K562 (cell line): ENCODE results near the gene AKT1. TPM values are rescaled to one million over a fixed set of nuclear protein-coding genes. Genes with fewer than 3 reads are reported as not detected.
A peak's percentile ranks its signal among the peaks of the same experiment; 100 is the strongest.

Experiments
- ATAC-seq: fragments of 200-7000 bp; cut with Tn5 transposase; 3 replicates; pipeline ENCODE4 v1.9.1; 2020; ENCODE audit warnings: moderate library complexity
- BruUV-seq: library from RNA; stranded (reverse); fragments of 400-500 nt; replicated peaks from 2 replicates; lab custom pipeline; 2021; lab: Mats Ljungman, UMichigan
- CTCF ChIA-PET: fragments of 300-600 bp; formaldehyde crosslinking; extraction: SDS; loops from one replicate; lab custom pipeline; 2021; ENCODE audit warnings: low intra/inter-chr PET ratio; lab: Yijun Ruan, JAX
- POLR2A ChIA-PET: fragments of 300-600, 350-650 bp; sonication (Branson Sonifier 250); formaldehyde crosslinking; extraction: SDS; loops from one replicate; lab custom pipeline; 2021; ENCODE audit warnings: antibody characterized with exemption, inconsistent platforms; lab: Yijun Ruan, JAX
- DNase-seq, 4 experiments: peaks; one replicate each; pipeline versions ENCODE4 v3.0.0 to v3.0.0-alpha.2; 2011 to 2018; ENCODE audit warnings: low spot score in 3 of 4, mixed read lengths in 3 of 4; ENCODE audit errors: extremely low read depth in 1 of 4
- FAIRE-seq: peaks from 2 replicates; lab custom pipeline; 2011; peaks lifted over from hg19 to GRCh38; lab: Jason Lieb, UNC
- H2AFZ ChIP-seq: 2 replicates; pipeline ENCODE4 v1.6.0; 2011; ENCODE audit warnings: low read depth, low read length, control low read depth, inconsistent platforms
- H3K27ac ChIP-seq: fragments of 200-600 bp; 3 replicates; pipeline ENCODE4 v1.8.0; 2011; ENCODE audit warnings: low read depth, mild to moderate bottlenecking, control low read depth, inconsistent platforms, low read length, moderate library complexity, mixed read lengths; ENCODE audit errors: extremely low read depth
- H3K27me3 ChIP-seq, 2 experiments: fragments of 300-600 bp in 1 of 2; 2 replicates in 1 of 2; 3 replicates in 1 of 2; pipeline versions ENCODE4 v1.6.0 to v1.8.0; 2011; ENCODE audit warnings: inconsistent platforms in 2 of 2, low read length in 2 of 2, mild to moderate bottlenecking in 1 of 2, mixed read lengths in 1 of 2, moderate library complexity in 1 of 2; ENCODE audit not compliant: control insufficient read depth in 2 of 2, insufficient read depth in 2 of 2
- H3K36me3 ChIP-seq: fragments of 300-600 bp; 3 replicates; pipeline ENCODE4 v1.8.0; 2011; ENCODE audit warnings: mild to moderate bottlenecking, low read length, inconsistent platforms; ENCODE audit not compliant: control insufficient read depth, insufficient read depth
- H3K4me1 ChIP-seq, 2 experiments: fragments of 200-600 bp in 1 of 2; replicated peaks in 1 of 2; 2 replicates in 1 of 2; 3 replicates in 1 of 2; pipeline versions ENCODE4 v1.5.1 to v1.8.0; 2011; ENCODE audit warnings: inconsistent platforms in 2 of 2, low read length in 2 of 2, mild to moderate bottlenecking in 1 of 2, mixed read lengths in 1 of 2, moderate library complexity in 1 of 2; ENCODE audit not compliant: control insufficient read depth in 2 of 2, insufficient read depth in 2 of 2
- H3K4me2 ChIP-seq: 2 replicates; pipeline ENCODE4 v1.6.1; 2011; ENCODE audit warnings: low read length, control low read depth, inconsistent platforms, mixed read lengths; ENCODE audit not compliant: insufficient read depth
- H3K4me3 ChIP-seq: fragments of 200-600 bp; sonication (generic), shearing (Covaris generic); 2 replicates; pipeline ENCODE4 v1.5.1; 2016; ENCODE audit warnings: control low read depth, inconsistent platforms
- H3K79me2 ChIP-seq: fragments of 200-600 bp; 3 replicates; pipeline ENCODE4 v1.8.0; 2011; ENCODE audit warnings: low read length, inconsistent platforms; ENCODE audit not compliant: control insufficient read depth, insufficient read depth
- H3K9ac ChIP-seq, 2 experiments: 2 replicates each; pipeline versions ENCODE4 v1.6.0 to v1.6.1; 2011; ENCODE audit warnings: low read depth in 2 of 2, low read length in 2 of 2, control low read depth in 1 of 2, inconsistent platforms in 1 of 2, mild to moderate bottlenecking in 1 of 2, mixed read lengths in 1 of 2; ENCODE audit not compliant: insufficient read depth in 1 of 2
- H3K9me1 ChIP-seq: one replicate; pipeline ENCODE4 v1.6.0; 2011; ENCODE audit warnings: inconsistent platforms, mild to moderate bottlenecking, low read length, moderate library complexity; ENCODE audit not compliant: control insufficient read depth, insufficient read depth
- H3K9me3 ChIP-seq: replicated peaks from 2 replicates; pipeline ENCODE4 v1.5.1; 2011; ENCODE audit warnings: low read depth, low read length, inconsistent platforms; ENCODE audit not compliant: control insufficient read depth, insufficient read depth
- H4K20me1 ChIP-seq: replicated peaks from 2 replicates; pipeline ENCODE4 v1.6.1; 2011; ENCODE audit warnings: low read length, inconsistent platforms, mixed read lengths; ENCODE audit not compliant: control insufficient read depth, insufficient read depth
- ASH1L ChIP-seq: fragments of 450-650 bp; IDR thresholded peaks from 2 replicates; pipeline ENCODE4 v1.6.1; 2018; ENCODE audit warnings: borderline replicate concordance, mild to moderate bottlenecking, low read depth; ENCODE audit not compliant: partially characterized antibody
- RBFOX2 ChIP-seq: fragments of 200-400 bp; formaldehyde crosslinking; IDR thresholded peaks from 2 replicates; pipeline ENCODE4 v1.6.1; 2017; ENCODE audit warnings: low read depth, mild to moderate bottlenecking, low read length, moderate library complexity
- ZBTB5 ChIP-seq: fragments of 450-650 bp; IDR thresholded peaks from 2 replicates; pipeline ENCODE4 v1.6.1; 2017; ENCODE audit warnings: antibody characterized with exemption
- WGBS: fragments of 100-300 bp; shearing (Covaris generic); methylation state at CpG from one replicate; pipeline ENCODE4 v1.1.6; 2016; ENCODE audit warnings: low coverage, mixed read lengths; ENCODE audit not compliant: insufficient coverage; ENCODE audit errors: missing lambda C conversion rate; 5-methylcytosine and 5-hydroxymethylcytosine counted together
- in situ Hi-C: fragments of 300-500 bp; cut with MboI; formaldehyde crosslinking; loops from 4 replicates; pipeline ENCODE4 v1.15.0; 2018; ENCODE audit warnings: inconsistent platforms, mixed read lengths
- intact Hi-C: fragments of 100-400 bp; cut with micrococcal nuclease; formaldehyde crosslinking; loops from 2 replicates; pipeline ENCODE4 v1.14.2; 2022
- polyA plus RNA-seq, 8 experiments: library from polyadenylated mRNA; depleted of rRNA in 4 of 8; stranded (reverse) in 5 of 8; unstranded in 3 of 8; fragments of >200 nt; fragmentation: Nextera tagmentation in 2 of 8; fragmentation: Illumina TruSeq in 1 of 8; extraction: Ambion mirVana in 2 of 8; extraction: Trizol in 1 of 8; gene quantifications; 2 replicates each; pipeline versions ENCODE4 v1.2.1 to v1.2.3, GENCODE V29; 2011 to 2014; ENCODE audit warnings: inconsistent platforms in 1 of 8, missing spikeins in 1 of 8
- total RNA-seq, 7 experiments: library from RNA; depleted of rRNA in 6 of 7; stranded (reverse); fragments of >200 nt in 6 of 7; fragmentation: Illumina TruSeq in 2 of 7; extraction: Trizol in 2 of 7; gene quantifications; 2 replicates each; pipeline versions ENCODE4 v1.2.1 to v1.2.3, GENCODE V29; 2011 to 2021; ENCODE audit warnings: low replicate concordance in 1 of 7

AKT1 gene
- total and polyA plus RNA-seq, 9 of the 15 experiments (the other 6 are each of a cell fraction or from before 2014, with no cell fraction given) = 0.49 to 132 (median 75.1) TPM

- peaks cover 26% of the 10 kb centered on the region for H3K79me2 ChIP-seq
- peaks cover 9 to 40% of the 10 kb centered on the region in 2 experiments; a peak in 3 of 5 replicates for H3K4me1 ChIP-seq
- ChIA-PET CTCF (no interaction called here), POLR2A (interaction anchor here (0.7 to 1.6 kb wide), 2 partner anchors 13 to 20 kb away, joined by 3 read pairs; no protein-coding TSS in a partner anchor)
- ATAC-seq (no peak), DNase-seq (no peak), FAIRE-seq (no peak)
- no peak overlapping the region for H3K4me2 ChIP-seq
- in situ Hi-C loops = no loop called here
- H3K4me3 ChIP-seq = no peak overlapping the region
- BruUV-seq = no TSS peak
- peaks cover 52% of the 10 kb centered on the region; the same call in 2 of the 3 replicates for H3K36me3 ChIP-seq
- WGBS = 98% methylated on average over 5 of the region's 11 CpGs
- H3K9me3 ChIP-seq = 0 out of 2 replicates have a peak, but pooled peaks cover 2% of the 10 kb centered on the region
- intact Hi-C loops = no loop called here
- H3K27me3 ChIP-seq = no peaks in the 10 kb centered on the region
- peak overlapping the region in 1 of 2 experiments; percentile 78; a peak in 2 of 4 replicates for H3K9ac ChIP-seq
- 0 out of 2 replicates have a peak, but pooled peaks have one; percentile 10 for TF ChIP-seq RBFOX2
- TF ChIP-seq ASH1L = no peak
- no peak for TF ChIP-seq ZBTB5
- no peaks in the 10 kb centered on the region for H3K9me1 ChIP-seq
- no peak overlapping the region for H2AFZ ChIP-seq
- H3K27ac ChIP-seq = no peak overlapping the region
- 0 out of 2 replicates have a peak, but pooled peaks cover 8% of the 10 kb centered on the region for H4K20me1 ChIP-seq
Observed at GRCh38 chr14:104755621-104756020, 39.9 kb downstream of the AKT1 start.
